ENCODE measurements around the gene ZNF500. TPM values are rescaled to one million over a fixed set of nuclear protein-coding genes. Genes with fewer than 3 reads are reported as not detected.
"Not testable (repeated sequence)": the region's sequence is repeated elsewhere in the genome, so short reads cannot be mapped to it uniquely, and the experiment has no call there.

ZNF500 gene
- total RNA-seq, 1 donor from 2014 or later, result 6.8 TPM

- H3K9me3 ChIP-seq (ENCODE audit: control insufficient read depth in 3 of 3, low read length in 3 of 3), result no peaks in the 10 kb centered on the region
- H3K36me3 ChIP-seq (ENCODE audit: control insufficient read depth in 3 of 3, insufficient read depth in 3 of 3, low read length in 3 of 3), result peaks cover 8 to 12% (median 10%) of the 10 kb centered on the region in 3 donors
- peaks cover 0 to 10% (median 3%) of the 10 kb centered on the region in 3 donors for H3K27me3 ChIP-seq (ENCODE audit: control insufficient read depth in 3 of 3, insufficient read depth in 3 of 3, low read length in 3 of 3)
- H3K4me1 ChIP-seq (ENCODE audit: control insufficient read depth in 3 of 3, insufficient read depth in 3 of 3, low read length in 3 of 3), result peaks cover 4 to 18% (median 5%) of the 10 kb centered on the region in 3 donors
- no peak overlapping the region for H3K4me3 ChIP-seq (ENCODE audit: low read length in 3 of 3)
- peak overlapping the region in 1 of 3 donors; percentile 28 for H3K9ac ChIP-seq (ENCODE audit: low read depth in 1 of 3, low read length in 3 of 3)
- H3K27ac ChIP-seq (ENCODE audit: low read depth, low read length), result no peak overlapping the region
Measured at GRCh38 chr16:4746215-4746614, 20.7 kb downstream of the ZNF500 start.

- no peak overlapping the region for H3K27ac ChIP-seq (ENCODE audit: low read depth, low read length)
- no peaks in the 10 kb centered on the region for H3K9me3 ChIP-seq (ENCODE audit: control insufficient read depth in 3 of 3, low read length in 3 of 3)
- H3K9ac ChIP-seq (ENCODE audit: low read depth in 1 of 3, low read length in 3 of 3), result no peak overlapping the region
- peaks cover 0 to 10% (median 3%) of the 10 kb centered on the region in 3 donors for H3K27me3 ChIP-seq (ENCODE audit: control insufficient read depth in 3 of 3, insufficient read depth in 3 of 3, low read length in 3 of 3)
- H3K4me1 ChIP-seq (ENCODE audit: control insufficient read depth in 3 of 3, insufficient read depth in 3 of 3, low read length in 3 of 3), result peaks cover 4 to 18% (median 5%) of the 10 kb centered on the region in 3 donors
- no peak overlapping the region for H3K4me3 ChIP-seq (ENCODE audit: low read length in 3 of 3)
- peaks cover 3 to 6% (median 4%) of the 10 kb centered on the region in 3 donors for H3K36me3 ChIP-seq (ENCODE audit: control insufficient read depth in 3 of 3, insufficient read depth in 3 of 3, low read length in 3 of 3)
Measured at GRCh38 chr16:4745274-4745569, 21.7 kb downstream of the ZNF500 start.

DNA sequence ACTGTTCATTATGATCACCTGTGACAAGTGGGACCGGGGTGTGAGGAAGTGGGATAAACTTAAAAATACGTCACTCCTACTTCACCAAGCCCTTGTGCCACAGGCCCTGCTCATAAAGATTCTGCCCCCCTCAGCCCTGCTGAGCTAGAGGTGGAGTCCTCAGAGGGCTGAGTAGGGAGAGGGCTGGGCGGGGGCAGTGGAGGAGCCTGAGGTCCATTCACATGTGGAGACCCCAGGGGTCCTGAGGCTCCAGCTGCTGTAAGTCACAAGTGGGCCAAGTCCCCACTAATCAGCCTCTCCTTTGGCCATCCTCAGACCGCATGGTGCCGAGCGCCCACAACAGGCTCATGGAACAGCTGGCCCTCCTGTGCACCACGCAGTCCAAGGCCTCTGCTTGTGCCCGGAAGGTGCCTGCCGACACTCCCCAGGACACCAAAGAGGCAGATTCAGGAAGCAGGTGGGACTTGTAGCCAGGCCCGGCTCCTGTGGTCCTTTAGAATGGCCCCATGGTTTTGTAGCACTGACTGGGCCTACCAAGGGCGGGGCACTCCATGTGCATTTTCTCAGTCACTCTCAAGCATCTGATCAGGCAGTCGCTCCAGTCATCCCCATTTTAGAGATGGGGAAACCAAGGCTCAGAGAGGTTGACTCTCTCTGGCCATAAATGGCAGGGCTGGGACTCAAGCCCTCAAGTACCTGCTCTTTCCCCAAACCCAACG lies 22.2 kb downstream of the ZNF500 start:
- H3K27me3 ChIP-seq (ENCODE audit: control insufficient read depth in 3 of 3, insufficient read depth in 3 of 3, low read length in 3 of 3), result peaks cover 0 to 10% (median 3%) of the 10 kb centered on the region in 3 donors
- H3K9me3 ChIP-seq (ENCODE audit: control insufficient read depth in 3 of 3, low read length in 3 of 3), result no peaks in the 10 kb centered on the region
- no peak overlapping the region for H3K4me3 ChIP-seq (ENCODE audit: low read length in 3 of 3)
- H3K36me3 ChIP-seq (ENCODE audit: control insufficient read depth in 3 of 3, insufficient read depth in 3 of 3, low read length in 3 of 3), result peaks cover under 1% of the 10 kb centered on the region in 3 donors
- peaks cover 4 to 18% (median 5%) of the 10 kb centered on the region in 3 donors for H3K4me1 ChIP-seq (ENCODE audit: control insufficient read depth in 3 of 3, insufficient read depth in 3 of 3, low read length in 3 of 3)
- no peak overlapping the region for H3K9ac ChIP-seq (ENCODE audit: low read depth in 1 of 3, low read length in 3 of 3)
- H3K27ac ChIP-seq (ENCODE audit: low read depth, low read length), result no peak overlapping the region

GRCh38 chr16:4743226-4743878 lies 23.6 kb downstream of the ZNF500 start:
- H3K4me3 ChIP-seq (ENCODE audit: low read length in 3 of 3), result peak overlapping the region in 1 of 3 donors; percentile 13
- no peaks in the 10 kb centered on the region for H3K36me3 ChIP-seq (ENCODE audit: control insufficient read depth in 3 of 3, insufficient read depth in 3 of 3, low read length in 3 of 3)
- H3K9ac ChIP-seq (ENCODE audit: low read depth in 1 of 3, low read length in 3 of 3), result no peak overlapping the region
- H3K9me3 ChIP-seq (ENCODE audit: control insufficient read depth in 3 of 3, low read length in 3 of 3), result no peaks in the 10 kb centered on the region
- no peak overlapping the region for H3K27ac ChIP-seq (ENCODE audit: low read depth, low read length)
- peaks cover 0 to 11% (median 3%) of the 10 kb centered on the region in 3 donors for H3K27me3 ChIP-seq (ENCODE audit: control insufficient read depth in 3 of 3, insufficient read depth in 3 of 3, low read length in 3 of 3)
- H3K4me1 ChIP-seq (ENCODE audit: control insufficient read depth in 3 of 3, insufficient read depth in 3 of 3, low read length in 3 of 3), result peaks cover 4 to 18% (median 5%) of the 10 kb centered on the region in 3 donors

- not testable (repeated sequence) for H3K9me3 ChIP-seq (ENCODE audit: control insufficient read depth in 3 of 3, low read length in 3 of 3); H3K36me3 ChIP-seq (ENCODE audit: control insufficient read depth in 3 of 3, insufficient read depth in 3 of 3, low read length in 3 of 3); H3K9ac ChIP-seq (ENCODE audit: low read depth in 1 of 3, low read length in 3 of 3); H3K27ac ChIP-seq (ENCODE audit: low read depth, low read length); H3K27me3 ChIP-seq (ENCODE audit: control insufficient read depth in 3 of 3, insufficient read depth in 3 of 3, low read length in 3 of 3); H3K4me3 ChIP-seq (ENCODE audit: low read length in 3 of 3)
- peaks cover 7 to 20% (median 12%) of the 10 kb centered on the region in 3 donors for H3K4me1 ChIP-seq (ENCODE audit: control insufficient read depth in 3 of 3, insufficient read depth in 3 of 3, low read length in 3 of 3)
Measured at GRCh38 chr16:4738370-4738769, 28.6 kb downstream of the ZNF500 start.

- no peak overlapping the region for H3K4me3 ChIP-seq (ENCODE audit: low read length in 3 of 3)
- no peak overlapping the region for H3K27ac ChIP-seq (ENCODE audit: low read depth, low read length)
- no peak overlapping the region for H3K9ac ChIP-seq (ENCODE audit: low read depth in 1 of 3, low read length in 3 of 3)
- peaks cover 6 to 20% (median 8%) of the 10 kb centered on the region in 3 donors for H3K4me1 ChIP-seq (ENCODE audit: control insufficient read depth in 3 of 3, insufficient read depth in 3 of 3, low read length in 3 of 3)
- H3K36me3 ChIP-seq (ENCODE audit: control insufficient read depth in 3 of 3, insufficient read depth in 3 of 3, low read length in 3 of 3), result no peaks in the 10 kb centered on the region
- no peaks in the 10 kb centered on the region for H3K9me3 ChIP-seq (ENCODE audit: control insufficient read depth in 3 of 3, low read length in 3 of 3)
- H3K27me3 ChIP-seq (ENCODE audit: control insufficient read depth in 3 of 3, insufficient read depth in 3 of 3, low read length in 3 of 3), result peaks cover 0 to 3% (median 0%) of the 10 kb centered on the region in 3 donors
Measured at GRCh38 chr16:4737545-4737944, 29.4 kb downstream of the ZNF500 start.

DNA sequence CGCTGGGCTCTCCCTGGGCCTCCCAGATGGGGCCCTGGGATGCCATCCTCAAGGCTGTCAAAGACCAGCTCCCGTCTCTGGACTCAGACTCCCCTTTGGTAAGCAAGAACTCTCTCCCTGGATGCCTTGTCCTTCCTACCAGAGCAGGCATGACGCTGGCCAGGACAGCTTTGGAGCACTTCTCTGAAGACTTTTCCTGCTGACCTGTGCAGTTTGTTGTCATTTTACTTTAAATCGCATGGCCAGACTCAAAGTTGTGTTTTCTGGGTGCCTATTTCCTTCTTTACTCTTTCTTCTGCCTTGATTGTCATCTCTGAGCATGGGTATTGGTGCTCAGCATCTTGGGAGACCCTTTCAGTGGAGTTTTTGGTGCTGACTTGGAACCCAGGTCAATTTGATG lies 30.4 kb downstream of the ZNF500 start:
- peaks cover 6 to 20% (median 8%) of the 10 kb centered on the region in 3 donors for H3K4me1 ChIP-seq (ENCODE audit: control insufficient read depth in 3 of 3, insufficient read depth in 3 of 3, low read length in 3 of 3)
- H3K4me3 ChIP-seq (ENCODE audit: low read length in 3 of 3), result no peak overlapping the region
- no peaks in the 10 kb centered on the region for H3K9me3 ChIP-seq (ENCODE audit: control insufficient read depth in 3 of 3, low read length in 3 of 3)
- no peak overlapping the region for H3K9ac ChIP-seq (ENCODE audit: low read depth in 1 of 3, low read length in 3 of 3)
- no peak overlapping the region for H3K27ac ChIP-seq (ENCODE audit: low read depth, low read length)
- peaks cover 0 to 4% (median 3%) of the 10 kb centered on the region in 3 donors for H3K36me3 ChIP-seq (ENCODE audit: control insufficient read depth in 3 of 3, insufficient read depth in 3 of 3, low read length in 3 of 3)
- peaks cover 0 to 2% (median 0%) of the 10 kb centered on the region in 3 donors for H3K27me3 ChIP-seq (ENCODE audit: control insufficient read depth in 3 of 3, insufficient read depth in 3 of 3, low read length in 3 of 3)

DNA sequence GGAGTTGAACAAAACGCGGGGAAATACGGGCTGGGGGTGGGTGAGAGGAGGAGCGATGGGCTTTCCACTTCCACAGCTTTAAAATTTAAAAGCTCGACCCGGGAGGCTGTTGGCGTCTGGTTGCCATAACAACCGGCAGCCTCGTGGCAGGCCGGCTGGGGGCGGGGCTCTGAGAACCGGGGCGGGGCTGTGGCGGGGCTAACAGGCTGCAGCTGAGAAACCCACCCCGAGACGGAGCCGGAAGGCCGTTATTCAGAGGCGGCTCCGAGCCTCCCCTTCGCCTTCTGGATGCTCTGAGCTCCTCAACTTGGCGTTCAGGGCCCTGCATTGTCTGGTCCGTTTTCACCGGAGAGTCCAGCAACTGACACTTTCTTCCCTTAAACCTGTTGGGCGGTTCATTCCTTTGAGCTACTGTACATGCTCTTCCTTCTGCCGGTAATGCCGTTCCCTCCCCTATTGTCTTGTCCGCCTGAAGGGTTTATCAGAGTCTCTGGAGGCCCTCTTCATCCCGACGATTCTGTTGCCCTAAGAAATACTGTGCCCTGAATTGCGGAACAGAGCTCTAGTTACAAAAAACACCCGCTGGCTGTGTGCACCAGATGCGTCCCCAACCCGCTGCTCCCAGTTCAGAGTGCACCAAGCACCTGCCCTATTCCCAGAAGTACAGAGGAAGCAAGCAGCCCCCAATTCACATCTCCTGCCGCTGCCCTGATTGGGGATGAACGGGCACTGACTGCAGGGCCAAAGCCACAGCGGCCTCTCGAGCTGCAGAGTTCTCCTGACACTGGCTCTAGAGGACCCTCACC lies 32.0 kb downstream of the ZNF500 start:
- Histone ChIP-seq H3K27ac (ENCODE audit: low read depth, low read length) (peak overlapping the region; percentile 86), H3K36me3 (ENCODE audit: control insufficient read depth in 3 of 3, insufficient read depth in 3 of 3, low read length in 3 of 3) (peaks cover 3 to 12% (median 4%) of the 10 kb centered on the region in 3 donors), H3K9ac (ENCODE audit: low read depth in 1 of 3, low read length in 3 of 3) (peak overlapping the region; percentile 68 to 91 (median 86)), H3K27me3 (ENCODE audit: control insufficient read depth in 3 of 3, insufficient read depth in 3 of 3, low read length in 3 of 3) (peaks cover 0 to 2% (median 0%) of the 10 kb centered on the region in 3 donors), H3K9me3 (ENCODE audit: control insufficient read depth in 3 of 3, low read length in 3 of 3) (no peaks in the 10 kb centered on the region), H3K4me1 (ENCODE audit: control insufficient read depth in 3 of 3, insufficient read depth in 3 of 3, low read length in 3 of 3) (peaks cover 6 to 20% (median 8%) of the 10 kb centered on the region in 3 donors), H3K4me3 (ENCODE audit: low read length in 3 of 3) (peak overlapping the region; percentile 90 to 98 (median 95))

DNA sequence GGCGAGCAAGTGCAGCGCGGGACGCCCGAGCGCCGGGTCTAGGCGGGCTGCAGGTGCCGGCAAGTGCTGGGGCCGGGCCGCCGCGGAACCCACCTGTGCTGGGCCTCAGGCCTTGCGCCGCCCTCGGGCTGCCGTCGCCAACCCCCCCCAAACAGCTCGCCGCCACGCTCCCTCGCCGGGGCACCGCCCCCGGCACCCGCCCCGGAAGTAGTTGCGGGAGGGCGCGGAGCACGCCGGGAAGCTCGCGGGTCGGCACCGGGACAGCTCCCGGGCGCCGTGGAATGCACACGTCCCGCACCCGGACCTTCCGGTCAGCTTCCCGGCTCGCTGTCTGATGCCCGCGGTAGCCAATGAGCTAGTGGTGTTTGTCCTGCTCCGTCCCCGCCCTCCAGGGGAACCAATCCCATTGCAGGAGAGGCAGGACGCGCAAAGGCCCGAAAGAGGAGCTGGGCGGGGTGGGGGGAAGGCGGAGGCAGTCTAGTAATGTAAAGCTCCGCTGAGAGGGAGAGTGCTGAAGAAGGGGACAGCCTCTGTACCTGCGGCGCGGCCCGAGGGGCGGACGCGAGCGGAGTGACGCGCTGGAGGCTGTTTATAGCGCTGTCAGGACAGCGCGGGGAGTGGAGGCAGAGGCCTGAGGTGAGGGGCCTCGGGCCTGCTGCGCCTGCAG lies 32.8 kb downstream of the ZNF500 start, which contains the start of the genes ANKS3 and DNAAF8:
ANKS3 (minus strand) TSS at position 209 of the 667 bp plus-strand sequence. CDS start 4,122 bp downstream, outside the sequence.
DNAAF8 (plus strand) TSS at position 475 of the 667 bp plus-strand sequence. CDS start 1,978 bp downstream, outside the sequence.
- H3K4me1 ChIP-seq (ENCODE audit: control insufficient read depth in 3 of 3, insufficient read depth in 3 of 3, low read length in 3 of 3), result peaks cover 6 to 20% (median 8%) of the 10 kb centered on the region in 3 donors
- peaks cover 0 to 2% (median 0%) of the 10 kb centered on the region in 3 donors for H3K27me3 ChIP-seq (ENCODE audit: control insufficient read depth in 3 of 3, insufficient read depth in 3 of 3, low read length in 3 of 3)
- peak within 1 kb of the TSS; percentile 86 for H3K27ac ChIP-seq (ENCODE audit: low read depth, low read length)
- H3K9ac ChIP-seq (ENCODE audit: low read depth in 1 of 3, low read length in 3 of 3), result peak within 1 kb of the TSS; percentile 77 to 91 (median 86)
- no peaks in the 10 kb centered on the region for H3K9me3 ChIP-seq (ENCODE audit: control insufficient read depth in 3 of 3, low read length in 3 of 3)
- peaks cover 6 to 15% (median 10%) of the 10 kb centered on the region in 3 donors for H3K36me3 ChIP-seq (ENCODE audit: control insufficient read depth in 3 of 3, insufficient read depth in 3 of 3, low read length in 3 of 3)
- H3K4me3 ChIP-seq (ENCODE audit: low read length in 3 of 3), result peak within 1 kb of the TSS; percentile 90 to 98 (median 95)

Data from skeletal muscle tissue (tissue), 4 donors.